GM18907 (cell line): ENCODE results near the gene NSMF.
"Not testable (repeated sequence)": the region's sequence is repeated elsewhere in the genome, so short reads cannot be mapped to it uniquely, and the experiment has no call there.

ENCODE experiments used
- ATAC-seq: cut with Tn5 transposase; IDR thresholded peaks from one replicate; pipeline ENCODE4 v1.9.1; 2021; ENCODE audit warnings: mild to moderate bottlenecking, moderate library complexity; ENCODE audit not compliant: unreplicated experiment

NSMF gene

GRCh38 chr9:137477778-137478612, 18.9 kb upstream of the NSMF start:
- ATAC-seq = no peak

- ATAC-seq = no peak
These were observed 17.7 kb upstream of the NSMF start for GRCh38 chr9:137476856-137477255.

GRCh38 chr9:137475666-137476065, 16.5 kb upstream of the NSMF start:
- no peak for ATAC-seq

- ATAC-seq = no peak
These were observed 15.1 kb upstream of the NSMF start for GRCh38 chr9:137474271-137474670.

GRCh38 chr9:137470785-137471184, 11.7 kb upstream of the NSMF start:
- ATAC-seq = no peak

- no peak for ATAC-seq
These were observed 8.8 kb upstream of the NSMF start for GRCh38 chr9:137467896-137468295.

- no peak for ATAC-seq
These were observed 8.0 kb upstream of the NSMF start for GRCh38 chr9:137467161-137467581.

- ATAC-seq = not testable (repeated sequence)
These were observed 7.4 kb upstream of the NSMF start for GRCh38 chr9:137466389-137467085.

- ATAC-seq = no peak
These were observed 6.7 kb upstream of the NSMF start for GRCh38 chr9:137465720-137466388.

GRCh38 chr9:137465000-137465719, 6.0 kb upstream of the NSMF start:
- no peak for ATAC-seq

GRCh38 chr9:137464291-137464999, 5.3 kb upstream of the NSMF start:
- no peak for ATAC-seq

GRCh38 chr9:137463931-137464290, 4.8 kb upstream of the NSMF start:
- ATAC-seq = no peak

- no peak for ATAC-seq
These were observed 4.1 kb upstream of the NSMF start for GRCh38 chr9:137462986-137463930.

GRCh38 chr9:137462396-137462985, 3.4 kb upstream of the NSMF start:
- ATAC-seq = no peak

GRCh38 chr9:137461663-137462395, 2.7 kb upstream of the NSMF start:
- ATAC-seq = peak; percentile 46

GRCh38 chr9:137461316-137461662, 2.2 kb upstream of the NSMF start:
- no peak for ATAC-seq

- no peak for ATAC-seq
These were observed 1.5 kb upstream of the NSMF start for GRCh38 chr9:137460363-137461315.
